ENCODE data around the gene MYL9.

MYL9 gene

DNA sequence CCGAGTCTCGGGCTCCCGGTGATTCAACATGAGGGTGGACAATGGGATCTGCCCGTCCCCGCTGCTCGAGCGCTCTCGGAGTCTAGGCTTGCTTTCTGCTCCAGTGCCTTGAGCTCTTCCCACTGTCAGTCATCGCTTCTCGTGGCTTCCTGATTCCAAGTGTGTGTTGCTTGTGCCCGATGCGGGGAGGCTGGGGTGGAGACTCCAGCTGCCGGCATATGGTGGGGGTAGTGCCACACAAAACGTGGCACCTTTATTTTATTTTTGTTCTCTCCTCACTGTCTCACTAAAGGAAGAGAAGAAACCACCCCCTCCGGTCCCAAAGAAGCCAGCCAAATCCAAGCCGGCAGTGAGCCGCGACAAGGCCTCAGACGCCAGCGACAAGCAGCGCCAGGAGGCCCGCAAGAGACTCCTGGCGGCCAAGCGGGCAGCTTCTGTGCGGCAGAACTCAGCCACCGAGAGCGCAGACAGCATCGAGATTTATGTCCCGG is 14.8 kb upstream of the MYL9 start:
- DNase-seq (ENCODE audit: low spot score), result no peak

DNA sequence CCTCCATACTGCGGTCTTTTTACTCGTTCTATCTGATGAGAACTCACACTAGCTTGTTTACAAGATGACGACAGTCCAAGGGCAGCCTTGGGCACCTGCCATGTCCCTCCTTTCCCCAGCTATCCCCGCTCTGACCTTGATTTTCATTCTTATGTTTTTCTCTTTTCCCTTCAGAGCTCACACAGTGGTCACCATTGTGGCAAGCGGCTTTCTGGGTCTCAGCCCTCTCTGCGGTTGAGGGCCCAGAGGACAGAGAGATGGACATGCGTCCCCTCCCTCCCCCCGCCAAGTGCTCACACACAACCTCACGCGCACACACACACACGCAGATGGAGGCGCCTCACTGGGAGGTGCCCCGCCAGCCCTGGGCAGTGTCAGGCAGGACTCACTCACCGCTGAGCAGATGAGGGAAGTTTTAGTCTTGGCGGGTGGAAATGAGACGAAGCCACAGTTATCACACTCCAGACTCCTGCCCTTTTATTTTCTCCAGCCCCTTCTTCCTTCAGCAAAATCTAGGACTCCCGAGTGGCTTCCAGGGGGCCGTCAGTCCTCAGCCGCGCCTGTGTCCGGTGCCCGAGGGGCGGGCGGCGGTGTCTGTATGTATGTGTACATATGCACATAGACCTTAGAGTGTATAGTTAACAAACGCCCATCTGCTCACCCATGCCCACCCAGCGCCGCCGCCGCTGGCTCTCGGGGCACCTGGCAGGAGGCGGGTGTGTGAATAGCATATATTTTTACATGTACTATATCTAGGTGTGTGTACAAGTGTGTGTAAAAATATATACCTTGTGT is 13.8 kb upstream of the MYL9 start:
- no peak for DNase-seq (ENCODE audit: low spot score)

GRCh38 chr20:36528176-36528874 is 13.0 kb upstream of the MYL9 start:
- DNase-seq (ENCODE audit: low spot score), result no peak

DNA sequence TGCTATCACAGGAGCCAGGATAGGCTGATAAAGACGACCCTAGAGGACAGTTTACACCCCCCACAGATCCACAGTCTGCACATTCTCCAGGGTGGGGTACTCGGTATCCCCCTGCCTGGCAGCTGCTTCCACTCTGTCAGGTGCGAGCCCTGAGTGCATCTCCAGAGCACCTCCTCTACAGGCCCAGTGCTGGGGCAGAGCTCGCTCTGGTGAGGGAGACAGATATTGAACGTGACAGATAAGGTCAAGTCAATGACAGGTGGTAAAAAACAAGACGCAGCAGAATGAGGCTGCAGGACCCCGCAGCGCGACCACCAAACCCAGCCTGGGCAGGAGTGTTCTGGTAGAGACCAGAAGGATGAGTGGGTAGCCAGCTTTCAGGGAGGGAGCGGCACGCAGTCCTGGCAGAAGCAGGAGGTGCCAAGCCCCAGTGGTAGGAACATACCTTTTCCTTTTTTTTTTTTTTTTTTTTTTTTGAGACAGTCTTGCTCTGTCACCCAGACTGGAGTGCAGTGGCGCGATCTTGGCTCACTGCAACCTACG is 12.4 kb upstream of the MYL9 start:
- DNase-seq (ENCODE audit: low spot score), result no peak

DNA sequence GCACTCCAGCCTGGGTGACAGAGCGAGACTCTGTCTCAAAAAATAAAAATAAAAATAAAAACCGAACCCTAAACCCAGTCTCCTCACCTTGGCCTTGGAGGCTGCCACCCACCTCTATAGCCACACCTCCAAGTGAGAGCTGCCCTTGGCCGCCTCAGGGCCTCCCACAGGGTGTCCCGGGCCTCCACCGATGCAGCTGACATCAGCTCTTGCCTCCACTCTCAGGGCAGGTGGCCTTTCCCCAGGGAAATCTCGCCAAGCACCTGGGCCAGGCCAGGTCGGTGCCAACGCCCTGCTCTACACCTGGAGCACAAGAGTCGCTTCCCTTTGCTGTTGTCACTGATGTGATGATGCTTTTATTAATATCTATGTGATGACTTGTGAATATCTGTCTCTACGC is 8.9 kb upstream of the MYL9 start:
- DNase-seq (ENCODE audit: low spot score), result no peak

DNA sequence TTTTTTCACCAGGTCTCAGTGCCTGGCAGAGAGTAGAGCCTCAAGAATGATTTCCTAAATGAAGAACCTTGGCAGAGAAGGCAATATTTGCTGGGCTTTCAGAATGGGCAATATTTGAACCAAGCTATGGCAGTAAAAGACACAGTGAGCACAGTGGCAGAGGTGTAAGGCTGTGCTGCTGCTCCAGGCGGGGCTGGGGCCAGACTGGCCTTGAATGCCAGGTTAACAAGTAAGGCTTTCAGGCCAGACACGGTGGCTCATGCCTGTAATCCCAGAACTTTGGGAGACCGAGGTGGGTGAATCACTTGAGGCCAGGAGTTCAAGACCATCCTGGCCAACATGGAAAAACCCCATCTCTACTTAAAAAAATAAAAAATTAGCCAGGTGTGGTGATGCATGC is 8.5 kb upstream of the MYL9 start:
- DNase-seq (ENCODE audit: low spot score), result no peak

DNA sequence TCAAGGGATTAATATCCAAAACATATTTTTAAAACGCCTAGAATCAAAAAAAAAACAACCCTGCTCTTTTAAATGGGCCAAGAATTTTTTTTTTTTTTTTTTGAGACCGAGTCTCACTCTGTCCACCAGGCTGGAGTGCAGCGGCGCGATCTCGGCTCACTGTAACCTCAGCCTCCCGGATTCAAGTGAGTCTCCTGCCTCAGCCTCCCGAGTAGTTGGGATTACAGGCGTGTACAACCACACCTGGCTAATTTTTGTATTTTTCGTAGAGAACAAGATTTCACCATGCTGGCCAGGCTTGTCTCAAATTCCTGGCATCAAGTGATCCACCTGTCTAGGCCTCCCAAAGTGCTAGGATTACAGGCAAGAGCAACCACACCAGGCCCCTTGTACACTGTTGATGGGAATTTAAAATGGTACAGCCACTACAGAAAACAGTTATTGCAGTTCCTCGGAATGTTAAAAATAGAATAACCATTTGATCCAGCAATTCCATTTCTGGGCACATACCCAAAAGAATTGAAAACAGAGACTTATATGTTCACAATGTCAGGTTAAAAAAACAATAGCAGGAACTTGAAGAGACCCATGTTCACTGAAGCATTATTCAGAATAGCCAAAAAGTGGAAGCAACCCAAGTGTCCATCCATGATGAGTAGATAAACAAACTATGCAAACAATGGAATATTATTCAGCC is 3.1 kb upstream of the MYL9 start:
- no peak for DNase-seq (ENCODE audit: low spot score)

- no peak for DNase-seq (ENCODE audit: low spot score)
These were observed 638 bp upstream of the MYL9 start for GRCh38 chr20:36540551-36541211.

- no peak for DNase-seq (ENCODE audit: low spot score)
These were observed 609 bp downstream of the MYL9 start for GRCh38 chr20:36541768-36542488.

- DNase-seq (ENCODE audit: low spot score), result no peak
These were observed 1.3 kb downstream of the MYL9 start for GRCh38 chr20:36542516-36543183.

GRCh38 chr20:36543184-36544133 is 2.1 kb downstream of the MYL9 start:
- DNase-seq (ENCODE audit: low spot score), result no peak

GRCh38 chr20:36544134-36545018 is 3.1 kb downstream of the MYL9 start:
- DNase-seq (ENCODE audit: low spot score), result no peak

DNA sequence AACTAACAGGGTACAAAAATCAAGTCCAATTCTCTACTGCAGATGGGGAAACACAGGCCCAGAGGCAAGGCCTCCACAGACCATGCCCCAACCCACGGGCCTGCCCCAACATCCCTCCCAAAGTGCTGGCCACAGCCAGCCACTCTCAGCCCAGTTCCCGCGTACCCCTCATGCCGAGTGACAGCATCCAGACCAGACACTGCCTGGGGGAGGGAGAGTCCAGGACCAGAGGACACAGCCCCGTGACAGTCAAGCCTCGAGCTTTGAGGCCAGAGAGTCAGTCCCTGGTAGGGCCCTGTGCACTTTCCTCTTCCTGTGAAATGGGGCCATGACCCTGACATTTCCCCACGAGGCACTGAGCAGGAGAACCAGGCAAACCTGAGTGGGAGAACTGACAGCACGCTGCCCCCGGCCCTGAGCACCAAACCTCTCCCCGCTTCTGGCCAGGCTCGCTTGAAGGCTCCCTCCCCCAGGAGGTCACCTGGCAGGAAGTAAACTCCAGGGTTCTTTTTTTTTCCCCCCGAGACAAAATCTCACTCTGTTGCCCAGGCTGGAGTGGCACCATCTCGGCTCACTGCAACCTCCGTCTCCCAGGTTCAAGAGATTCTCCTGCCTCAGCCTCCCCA is 4.9 kb downstream of the MYL9 start:
- no peak for DNase-seq (ENCODE audit: low spot score)

DNA sequence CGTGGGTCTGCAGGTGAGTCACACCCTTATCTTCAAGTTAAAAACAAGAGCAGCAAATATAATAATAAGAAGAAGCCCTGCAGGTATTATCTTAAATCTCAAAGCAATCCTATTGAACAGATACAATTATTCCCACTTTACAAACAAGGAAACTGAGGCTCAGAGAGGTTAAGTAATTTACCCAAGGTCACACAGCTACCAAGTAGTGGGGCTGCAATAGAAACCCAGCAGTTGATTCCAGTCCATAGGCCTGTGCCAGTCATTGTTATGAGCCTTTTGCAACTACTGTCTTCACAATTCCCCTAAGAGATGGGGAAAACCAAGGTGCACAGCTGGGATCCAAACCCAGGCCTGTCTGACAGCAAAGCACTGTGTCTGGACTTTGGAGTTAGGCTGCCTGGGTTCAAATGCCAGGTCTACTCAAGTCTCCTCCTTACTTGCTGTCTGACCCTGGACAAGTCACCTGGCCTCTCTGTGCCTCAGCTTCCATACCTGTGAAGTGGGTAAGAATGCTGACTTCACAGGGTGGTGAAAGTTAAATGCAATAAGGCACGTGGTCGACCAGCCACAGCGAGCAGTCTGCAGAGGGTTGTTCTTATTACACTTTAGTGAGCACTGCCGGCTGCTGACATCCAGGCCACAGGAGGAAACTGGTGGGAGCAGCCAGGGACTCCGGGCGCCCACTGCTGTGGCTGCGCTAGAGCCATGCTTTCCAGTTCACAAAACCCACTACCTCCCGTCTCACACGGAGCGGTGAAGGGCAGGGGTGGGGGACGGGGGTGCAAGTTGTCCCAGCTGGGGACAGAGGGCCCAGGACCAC is 6.1 kb downstream of the MYL9 start:
- no peak for DNase-seq (ENCODE audit: low spot score)

DNA sequence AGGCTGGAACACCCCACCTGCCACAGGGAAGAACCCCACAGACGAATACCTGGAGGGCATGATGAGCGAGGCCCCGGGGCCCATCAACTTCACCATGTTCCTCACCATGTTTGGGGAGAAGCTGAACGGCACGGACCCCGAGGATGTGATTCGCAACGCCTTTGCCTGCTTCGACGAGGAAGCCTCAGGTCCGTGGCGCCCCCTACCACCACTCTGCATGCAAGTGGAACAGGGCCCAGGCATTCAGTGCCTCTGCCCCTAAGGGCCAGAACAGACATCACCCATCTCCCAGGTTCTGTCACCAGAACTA is 6.6 kb downstream of the MYL9 start:
- DNase-seq (ENCODE audit: low spot score), result no peak

DNA sequence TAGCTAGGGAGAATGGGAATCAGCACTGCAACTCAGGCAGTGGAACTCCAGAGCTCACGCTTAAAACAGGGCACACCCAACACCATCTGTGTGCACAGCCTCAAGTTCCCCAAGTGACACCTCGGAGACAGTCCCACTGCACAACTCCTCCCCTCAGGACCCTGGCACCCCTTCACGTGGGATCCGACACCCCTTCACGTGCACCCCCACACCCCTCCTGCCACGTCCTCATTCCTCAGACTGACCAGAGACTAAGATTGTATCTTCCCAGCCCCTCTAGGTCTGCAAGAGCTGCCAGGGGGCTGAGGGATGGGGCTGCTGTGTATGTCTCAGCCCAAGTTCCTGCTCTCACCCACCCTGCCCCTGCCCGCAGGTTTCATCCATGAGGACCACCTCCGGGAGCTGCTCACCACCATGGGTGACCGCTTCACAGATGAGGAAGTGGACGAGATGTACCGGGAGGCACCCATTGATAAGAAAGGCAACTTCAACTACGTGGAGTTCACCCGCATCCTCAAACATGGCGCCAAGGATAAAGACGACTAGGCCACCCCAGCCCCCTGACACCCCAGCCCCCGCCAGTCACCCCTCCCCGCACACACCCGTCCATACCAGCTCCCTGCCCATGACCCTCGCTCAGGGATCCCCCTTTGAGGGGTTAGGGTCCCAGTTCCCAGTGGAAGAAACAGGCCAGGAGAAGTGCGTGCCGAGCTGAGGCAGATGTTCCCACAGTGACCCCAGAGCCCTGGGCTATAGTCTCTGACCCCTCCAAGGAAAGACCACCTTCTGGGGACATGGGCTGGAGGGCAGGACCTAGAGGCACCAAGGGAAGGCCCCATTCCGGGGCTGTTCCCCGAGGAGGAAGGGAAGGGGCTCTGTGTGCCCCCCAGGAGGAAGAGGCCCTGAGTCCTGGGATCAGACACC is 7.6 kb downstream of the MYL9 start:
- DNase-seq (ENCODE audit: low spot score), result no peak

- DNase-seq (ENCODE audit: low spot score), result no peak
These were observed 8.3 kb downstream of the MYL9 start for GRCh38 chr20:36549628-36549941.
